Colon (tissue), 2 donors: ENCODE results near the gene ZNF362.

ENCODE experiments used
- FAIRE-seq: peaks from 2 replicates; lab custom pipeline; 2012; peaks lifted over from hg19 to GRCh38; lab: Jason Lieb, UNC
- donor health status: control.
- donor health status: control.

ZNF362 gene

DNA sequence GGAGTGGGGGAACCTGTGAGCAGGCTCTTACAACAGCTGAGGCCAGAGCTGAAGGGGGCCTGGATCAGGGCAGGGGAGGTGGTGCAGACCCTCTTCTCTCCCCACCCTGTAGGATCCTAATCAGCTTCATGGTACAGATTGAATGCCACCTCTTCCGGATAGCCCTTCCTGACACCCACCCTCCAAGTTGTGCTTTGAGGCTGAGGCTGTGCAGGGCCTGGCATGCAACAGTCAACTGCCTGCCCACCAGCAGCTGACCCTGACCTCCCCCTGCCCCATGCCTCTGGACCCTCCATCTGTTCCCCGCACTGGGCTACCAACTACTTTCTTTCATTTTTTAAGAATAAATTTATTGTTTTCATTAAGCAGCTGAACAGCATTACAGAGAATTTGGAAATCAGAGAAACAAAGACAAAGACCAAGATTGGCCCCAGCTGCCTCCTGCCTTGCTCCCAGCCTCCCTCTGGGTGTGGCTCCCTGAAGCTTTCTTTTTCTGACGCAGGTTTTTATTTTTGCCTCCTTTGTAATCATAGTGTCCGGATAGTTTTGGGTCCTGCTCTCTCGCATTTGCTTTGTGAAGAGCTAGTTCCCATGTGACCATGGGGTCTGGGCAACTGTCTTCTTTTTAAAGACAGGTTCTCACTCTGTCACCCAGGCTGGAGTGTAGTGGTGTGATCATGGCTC is 12.8 kb downstream of the ZNF362 start:
- no peak for FAIRE-seq

DNA sequence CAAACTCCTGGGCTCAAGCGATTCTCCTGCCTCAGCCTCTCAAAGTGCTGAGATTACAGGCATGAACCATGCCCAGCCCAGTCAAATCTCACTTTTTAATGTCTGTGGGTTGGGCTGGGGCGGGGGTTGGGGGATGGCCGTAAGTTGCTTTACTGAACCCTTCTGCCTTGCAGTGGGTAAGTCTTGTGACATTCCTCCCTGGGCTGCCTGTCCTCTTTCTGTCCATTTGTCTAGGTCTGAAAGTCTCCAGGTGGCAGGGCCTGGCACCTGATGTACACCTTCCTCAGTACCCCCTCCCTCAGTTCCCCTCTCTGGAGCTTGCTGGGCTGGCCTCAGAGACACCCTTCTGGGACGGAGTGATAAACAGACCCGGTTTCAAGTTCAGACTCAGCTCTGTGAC is 13.3 kb downstream of the ZNF362 start:
- FAIRE-seq, result no peak

DNA sequence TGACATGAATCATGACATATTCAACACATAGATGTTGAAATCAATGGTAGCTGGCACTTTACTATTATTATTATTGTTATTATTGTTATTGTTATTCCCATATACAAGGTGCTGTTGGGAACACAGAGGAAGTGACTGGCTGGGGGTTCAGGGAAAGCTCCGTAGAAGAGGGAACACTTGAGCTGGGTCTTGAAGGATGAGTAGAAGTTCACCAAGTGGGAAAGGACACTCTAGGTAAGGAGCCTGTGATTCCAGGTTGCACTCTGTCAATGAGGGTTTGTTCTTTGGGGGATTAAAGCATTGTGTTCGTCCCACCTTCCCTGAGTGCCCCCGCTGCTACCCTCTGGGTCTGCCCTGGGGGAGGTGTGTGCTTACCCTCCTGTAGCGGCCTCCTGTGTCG is 14.1 kb downstream of the ZNF362 start:
- FAIRE-seq, result no peak

DNA sequence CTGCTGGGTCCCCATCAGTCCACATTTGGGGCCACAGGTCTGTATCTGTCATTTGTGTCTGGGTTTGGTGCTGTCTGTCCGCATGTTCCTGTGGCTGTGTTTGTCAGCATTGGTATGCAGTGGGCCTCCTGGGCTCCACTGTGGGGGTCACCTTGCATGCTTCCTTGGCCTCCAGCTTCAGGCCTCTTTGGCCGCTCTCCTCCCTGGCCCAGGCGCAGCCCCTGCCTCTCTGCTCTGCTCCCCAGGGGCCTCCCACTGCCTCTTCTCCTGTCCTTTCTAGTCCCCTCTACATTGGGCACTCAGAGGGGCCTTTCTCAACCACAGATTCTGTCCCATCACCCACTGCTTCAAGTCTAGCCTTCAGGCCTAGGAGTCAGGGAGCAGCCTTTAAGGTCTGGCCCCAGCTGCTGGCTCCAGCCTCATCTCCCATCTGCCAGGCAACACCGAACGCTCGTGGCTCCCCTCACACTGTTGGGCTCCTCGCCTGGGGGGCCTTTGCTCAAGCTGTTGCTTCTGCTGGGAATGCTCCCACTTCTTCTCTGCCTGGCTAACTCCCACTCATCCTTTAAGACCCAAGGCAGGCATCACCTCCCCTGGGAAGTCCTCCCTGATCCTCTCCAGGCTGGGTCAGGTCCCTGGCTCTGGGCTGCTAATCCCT is 14.6 kb downstream of the ZNF362 start:
- no peak for FAIRE-seq

DNA sequence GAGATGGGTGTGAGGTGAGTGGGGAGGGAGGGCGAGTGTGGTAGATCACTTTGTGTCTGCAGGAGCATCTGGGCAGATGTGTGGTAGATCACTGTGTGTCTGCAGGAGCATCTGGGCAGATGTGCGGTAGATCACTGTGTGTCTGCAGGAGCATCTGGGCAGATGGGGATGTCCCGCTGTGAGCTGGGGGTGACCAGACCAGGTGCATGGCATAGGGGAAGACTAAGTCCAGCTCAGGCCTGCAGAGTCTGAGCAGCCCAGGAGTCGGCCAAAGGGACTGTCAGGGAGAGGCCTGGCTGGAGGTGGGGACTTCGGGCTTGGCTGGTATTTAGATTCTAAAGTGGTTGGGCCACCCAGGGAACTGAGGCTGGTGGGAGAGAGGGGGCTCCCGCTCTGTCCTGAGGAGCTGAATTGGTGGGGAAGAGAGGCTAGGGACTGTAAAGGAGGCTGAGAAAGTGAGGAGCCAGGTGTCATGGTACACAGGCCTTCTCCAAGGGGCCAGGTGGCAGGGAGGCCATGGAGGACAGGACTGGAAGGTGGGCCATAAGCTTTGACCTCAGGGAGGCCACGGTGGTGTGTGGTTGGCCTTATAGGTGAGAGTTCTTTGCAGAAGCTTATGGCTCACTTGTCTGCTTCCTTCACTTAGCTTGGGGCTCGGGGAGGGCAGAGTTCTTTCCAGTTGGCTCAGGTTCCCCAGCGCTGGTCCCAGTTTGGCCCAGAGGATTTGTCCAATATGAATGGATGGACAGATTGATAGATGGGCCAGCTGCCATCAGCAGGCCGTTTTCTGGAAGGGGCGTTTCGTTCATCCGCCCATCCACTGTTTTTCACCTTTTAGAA is 15.6 kb downstream of the ZNF362 start:
- no peak for FAIRE-seq

DNA sequence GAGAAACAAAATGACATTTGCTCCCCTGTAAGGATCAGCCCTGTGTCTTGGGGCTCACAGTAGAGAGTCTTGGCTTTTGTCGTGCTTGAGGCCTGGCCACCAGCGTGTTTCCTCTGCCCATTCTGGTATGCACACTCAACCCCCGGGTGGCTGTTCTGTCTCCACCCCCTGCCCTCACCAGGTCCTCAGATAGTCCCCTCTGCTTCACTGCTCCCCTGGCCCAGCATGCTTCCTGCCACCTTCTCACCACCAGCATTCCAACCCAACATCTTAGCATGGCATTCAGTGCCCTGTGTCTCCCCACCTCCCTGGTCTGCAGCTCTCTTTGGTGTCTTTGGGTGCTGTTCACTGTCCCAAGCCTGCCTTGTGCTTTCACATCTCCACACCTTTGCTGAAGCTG is 16.2 kb downstream of the ZNF362 start:
- no peak for FAIRE-seq

DNA sequence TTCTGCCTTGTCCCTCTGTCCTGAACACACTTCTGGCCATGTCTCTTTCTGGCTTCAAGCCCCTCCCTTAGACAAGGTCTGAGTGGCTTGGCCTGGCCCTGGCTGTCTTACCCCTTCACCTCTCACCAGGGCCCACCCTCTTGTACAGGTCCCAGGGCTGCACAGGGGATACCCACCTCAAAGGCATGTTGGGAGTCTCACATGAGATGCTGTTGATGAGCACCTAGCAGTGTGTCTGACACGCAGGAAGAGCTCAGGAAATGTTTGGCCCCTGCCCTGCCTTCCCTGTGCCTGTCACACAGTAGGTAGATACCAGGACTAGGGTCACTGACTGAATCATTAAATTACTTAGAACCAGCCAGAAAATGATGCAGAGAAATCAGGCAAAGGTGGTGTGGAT is 16.6 kb downstream of the ZNF362 start:
- FAIRE-seq, result no peak

DNA sequence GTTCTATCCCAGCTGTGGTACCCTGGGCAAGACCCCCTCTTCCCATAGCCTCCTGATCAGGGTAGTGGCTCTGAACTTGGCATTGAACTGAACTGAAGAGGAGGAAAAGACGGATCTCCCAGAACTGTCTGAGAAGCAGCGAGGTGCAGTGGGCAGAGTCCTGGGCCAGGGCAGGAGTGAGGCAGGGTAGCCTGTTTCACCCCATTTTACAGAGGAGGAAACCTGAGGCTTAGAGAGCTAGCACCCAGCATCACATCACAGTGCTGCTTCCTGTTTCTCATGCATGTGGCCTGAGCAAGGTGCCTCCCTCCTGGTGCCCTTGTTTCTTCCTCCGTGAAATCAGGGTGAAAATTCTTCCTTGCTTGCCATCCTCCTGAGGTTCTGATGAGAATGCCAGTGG is 17.1 kb downstream of the ZNF362 start:
- no peak for FAIRE-seq

DNA sequence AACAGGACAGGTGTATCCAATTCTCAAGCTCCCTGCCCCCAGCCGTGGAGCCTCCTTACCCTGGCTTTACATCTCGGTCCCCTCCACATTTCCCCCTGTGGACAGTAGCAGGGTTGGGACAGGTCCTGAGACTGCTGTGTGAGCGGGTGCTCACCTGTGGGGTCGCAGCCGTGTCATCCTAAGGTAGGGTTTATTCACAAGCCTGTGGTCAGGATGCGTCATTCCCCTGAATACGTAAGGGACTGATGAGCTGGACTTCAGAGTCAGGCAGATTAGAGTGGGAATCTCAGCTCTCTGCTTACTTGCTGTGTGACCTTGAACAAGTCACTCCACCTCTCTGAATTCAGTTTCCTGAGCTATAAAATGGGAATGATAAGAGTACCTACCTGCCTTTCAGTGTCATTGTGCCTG is 17.7 kb downstream of the ZNF362 start:
- no peak for FAIRE-seq

DNA sequence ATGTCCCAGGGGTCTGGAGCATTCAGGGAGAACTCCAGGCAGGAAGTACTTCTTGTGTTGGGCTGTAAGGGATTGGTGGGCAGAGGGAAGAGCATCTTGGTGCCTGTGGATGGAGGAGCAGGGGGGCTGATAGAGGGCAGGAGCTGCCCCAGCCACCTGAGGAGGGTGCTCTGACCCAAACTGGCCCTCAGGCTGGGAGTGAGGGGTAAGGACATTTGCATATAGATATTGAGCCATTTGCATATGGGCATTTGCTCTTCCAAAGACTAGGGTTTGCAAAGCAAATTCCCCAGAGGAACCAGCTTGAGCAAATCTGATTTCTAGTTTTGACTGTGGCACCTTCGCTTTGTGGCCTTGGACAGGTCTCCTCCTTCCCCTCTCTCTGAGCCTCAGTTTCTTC is 18.2 kb downstream of the ZNF362 start:
- FAIRE-seq, result no peak

DNA sequence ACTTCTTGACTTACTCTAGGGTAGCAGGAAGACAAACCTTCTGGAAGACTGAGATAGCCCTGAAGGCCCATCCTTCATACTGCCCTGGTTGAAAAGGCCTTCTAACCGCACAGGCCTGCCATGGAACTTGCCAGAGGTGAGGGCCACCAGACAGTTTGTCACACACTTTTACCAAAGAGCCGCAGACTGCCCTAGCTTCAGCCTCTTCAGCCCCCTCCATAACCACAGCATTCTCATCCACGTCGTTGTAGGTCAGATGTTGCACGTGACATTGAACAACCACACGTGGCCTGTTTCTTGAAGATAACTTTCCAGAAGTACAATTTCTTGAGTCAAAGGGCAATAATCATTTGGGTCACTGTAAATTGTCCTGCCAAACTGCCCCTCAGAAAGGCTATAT is 18.9 kb downstream of the ZNF362 start:
- FAIRE-seq, result no peak

DNA sequence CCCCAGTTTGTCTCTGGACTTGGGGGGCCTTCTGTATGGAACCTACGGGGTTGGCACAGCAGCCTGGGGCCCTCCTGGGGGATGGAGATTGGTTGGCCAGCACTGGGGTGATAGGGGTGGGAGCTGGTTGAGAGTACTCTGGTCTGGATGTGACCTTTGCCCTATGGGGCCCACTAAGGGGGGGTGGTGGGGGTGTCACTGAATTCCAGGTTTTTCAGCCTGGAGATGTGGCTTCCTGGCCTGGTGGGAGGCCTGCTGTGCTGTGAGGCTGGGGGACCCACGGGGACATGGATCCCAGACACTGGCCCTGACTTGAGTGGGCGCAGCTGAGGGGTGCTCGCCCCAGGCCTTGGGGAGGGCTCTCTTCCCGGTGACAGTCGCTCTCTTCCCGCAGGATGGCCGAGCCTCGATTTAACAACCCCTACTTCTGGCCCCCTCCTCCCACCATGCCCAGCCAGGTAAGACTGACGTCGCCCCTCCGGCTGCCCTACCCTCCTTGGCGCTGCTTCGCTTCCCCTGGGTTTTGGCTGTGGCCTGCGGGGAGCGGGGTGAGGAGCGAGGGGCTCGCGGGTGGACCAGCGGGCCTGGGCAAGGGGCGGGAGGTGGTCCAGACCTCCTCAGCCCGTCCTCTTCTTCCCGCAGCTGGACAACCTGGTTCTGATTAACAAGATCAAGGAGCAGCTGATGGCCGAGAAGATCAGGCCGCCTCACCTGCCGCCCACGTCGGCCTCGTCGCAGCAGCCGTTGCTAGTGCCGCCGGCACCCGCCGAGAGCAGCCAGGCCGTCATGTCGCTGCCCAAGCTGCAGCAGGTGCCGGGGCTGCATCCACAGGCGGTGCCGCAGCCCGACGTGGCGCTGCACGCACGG is 19.6 kb downstream of the ZNF362 start:
- FAIRE-seq, result no peak

DNA sequence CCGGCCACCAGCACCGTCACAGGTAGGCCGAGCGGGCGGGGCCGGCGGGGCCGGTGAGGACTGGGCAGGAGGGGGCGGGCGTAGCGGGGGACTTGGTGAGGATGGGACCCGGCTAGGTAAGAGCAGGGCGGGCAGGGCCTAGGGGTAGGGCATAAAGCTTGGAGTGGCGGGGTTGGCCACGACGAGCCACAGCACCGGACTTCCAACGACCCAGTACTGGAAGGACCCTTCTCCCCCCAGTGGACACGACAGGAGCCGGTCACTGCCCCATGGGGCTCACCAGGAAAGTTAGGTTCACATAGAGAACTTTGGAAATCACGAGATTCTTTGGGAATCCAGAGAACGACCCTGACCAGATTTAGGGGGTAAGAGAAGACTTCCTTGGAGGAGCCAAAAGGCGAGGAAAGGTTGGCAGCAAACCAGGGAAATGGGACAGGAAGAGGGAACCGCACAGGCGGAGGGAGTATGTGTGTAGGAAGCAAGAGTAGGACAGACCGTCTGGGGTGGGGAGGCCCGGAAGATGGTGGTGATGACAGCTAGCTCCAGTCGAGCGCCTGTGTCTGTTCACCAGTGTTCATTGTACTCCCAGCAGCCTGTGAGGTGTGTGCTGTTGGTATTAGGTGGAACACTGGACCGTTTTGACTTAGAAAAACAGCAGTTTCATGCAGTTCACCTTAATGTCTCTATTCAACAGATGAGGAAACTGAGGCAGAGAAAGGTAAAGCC is 20.4 kb downstream of the ZNF362 start:
- no peak for FAIRE-seq

DNA sequence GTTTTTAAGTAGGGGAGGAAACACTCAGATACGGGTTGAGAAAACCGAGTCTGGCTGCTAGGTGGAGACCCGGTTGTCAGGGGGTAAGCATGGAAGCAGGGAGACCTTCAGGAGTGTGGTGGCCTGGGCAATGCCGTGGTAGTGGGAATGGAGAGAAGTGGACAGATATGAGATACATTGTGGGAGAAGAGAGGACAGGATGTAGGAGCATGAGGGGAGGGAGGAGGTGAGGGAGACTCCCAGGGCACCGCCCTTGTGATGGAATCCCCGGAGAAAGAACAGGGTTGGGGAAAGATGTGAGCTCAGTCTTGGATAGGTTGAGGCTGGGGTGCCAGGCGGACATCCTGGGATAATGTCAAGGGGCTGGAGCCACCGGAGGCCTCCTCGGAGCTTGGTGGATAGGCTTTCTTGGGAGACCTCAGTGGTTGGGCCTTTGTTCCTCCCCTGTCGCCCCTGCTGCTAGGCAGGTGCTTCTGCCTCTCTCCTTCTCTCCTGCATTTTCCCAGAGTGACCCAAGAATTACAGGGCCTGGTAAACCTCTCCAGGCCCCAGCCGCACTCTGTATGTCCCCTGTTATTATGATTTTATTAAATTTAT is 21.3 kb downstream of the ZNF362 start:
- FAIRE-seq, result no peak

DNA sequence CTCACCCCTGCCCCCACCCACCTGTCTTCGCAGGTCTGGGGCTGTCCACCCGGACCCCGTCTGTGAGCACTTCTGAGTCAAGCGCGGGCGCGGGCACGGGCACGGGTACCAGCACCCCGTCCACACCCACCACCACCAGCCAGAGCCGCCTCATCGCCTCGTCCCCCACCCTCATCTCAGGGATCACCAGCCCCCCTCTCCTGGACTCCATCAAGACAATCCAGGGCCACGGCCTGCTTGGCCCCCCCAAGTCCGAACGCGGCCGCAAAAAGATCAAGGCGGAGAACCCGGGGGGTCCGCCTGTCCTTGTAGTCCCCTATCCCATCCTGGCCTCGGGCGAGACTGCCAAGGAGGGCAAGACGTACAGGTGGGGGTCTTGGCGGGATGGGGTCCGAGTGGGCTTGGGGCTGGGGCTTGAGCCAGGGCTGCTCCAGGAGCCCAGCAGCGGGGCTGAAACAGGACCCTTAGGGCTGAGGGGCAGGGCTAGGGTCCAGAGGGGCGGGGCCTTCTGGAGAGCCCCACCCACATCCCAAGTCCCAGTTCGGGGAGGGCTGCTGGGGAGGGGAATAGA is 23.9 kb downstream of the ZNF362 start:
- FAIRE-seq, result no peak

DNA sequence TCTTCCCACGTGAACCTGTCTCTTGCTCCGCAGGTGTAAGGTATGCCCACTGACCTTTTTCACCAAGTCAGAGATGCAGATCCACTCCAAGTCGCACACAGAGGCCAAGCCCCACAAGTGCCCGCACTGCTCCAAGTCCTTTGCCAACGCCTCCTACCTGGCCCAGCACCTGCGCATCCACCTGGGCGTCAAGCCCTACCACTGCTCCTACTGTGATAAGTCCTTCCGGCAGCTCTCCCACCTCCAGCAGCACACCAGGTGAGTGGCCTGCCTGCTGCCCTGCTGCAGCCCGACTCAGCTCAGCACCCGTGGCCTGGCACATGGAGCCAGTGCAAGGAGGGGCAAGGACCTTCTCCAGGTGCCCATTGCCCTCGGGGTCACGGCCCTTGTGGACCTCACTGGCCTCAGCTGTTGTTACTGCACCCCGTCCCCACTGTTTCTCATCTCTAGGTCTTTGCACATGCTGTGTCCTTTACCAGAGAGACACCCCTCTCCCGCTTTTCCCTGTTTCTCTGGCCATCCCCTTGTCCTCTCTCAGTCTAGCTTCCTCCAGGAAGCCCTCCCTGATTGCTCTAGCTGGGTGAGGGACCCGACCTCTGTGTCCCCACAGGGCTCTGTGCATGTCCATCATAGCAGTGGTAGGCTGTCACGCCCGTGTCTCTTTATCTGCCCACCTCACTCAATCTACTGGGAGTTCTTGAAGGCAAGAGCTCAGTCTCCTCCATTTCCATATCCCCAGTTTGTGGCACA is 25.4 kb downstream of the ZNF362 start:
- FAIRE-seq, result no peak

DNA sequence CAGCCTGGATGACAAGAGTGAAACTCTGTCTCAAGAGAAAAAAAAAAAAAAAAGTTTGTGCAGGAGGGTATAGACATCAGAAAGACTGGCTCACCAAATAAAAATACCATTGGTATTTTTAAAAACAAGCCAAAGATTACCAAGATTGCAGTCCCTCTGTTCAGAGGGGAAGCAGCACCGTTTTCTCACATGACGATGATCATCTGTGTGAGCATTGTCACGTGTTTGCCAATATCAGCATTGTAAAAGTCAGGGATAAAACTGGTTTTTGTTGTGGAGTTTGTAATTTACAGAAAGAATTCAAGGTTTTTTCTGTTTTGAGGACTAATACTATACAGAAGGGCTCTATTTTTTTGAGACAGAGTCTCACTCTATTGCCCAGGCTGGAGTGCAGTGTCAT is 26.5 kb downstream of the ZNF362 start:
- FAIRE-seq, result no peak

DNA sequence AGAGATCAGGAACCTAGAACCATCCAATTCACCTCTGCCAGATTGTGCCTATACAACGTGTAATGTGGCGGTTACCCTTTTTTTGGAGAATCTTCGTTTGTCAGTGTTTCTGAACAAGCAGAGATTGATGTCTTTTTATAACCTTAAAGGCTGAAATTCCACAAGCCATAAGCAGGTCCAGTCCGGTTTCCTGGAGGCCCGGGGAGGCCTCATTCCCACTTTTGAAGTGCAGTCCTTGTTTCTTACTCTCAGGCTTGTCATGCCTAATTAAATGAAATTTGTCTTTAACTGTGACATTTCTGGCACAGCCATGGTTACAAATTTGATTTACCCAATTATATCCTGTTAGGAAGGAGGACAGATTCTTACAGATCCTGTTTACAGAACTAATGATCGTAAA is 27.8 kb downstream of the ZNF362 start:
- FAIRE-seq, result no peak

DNA sequence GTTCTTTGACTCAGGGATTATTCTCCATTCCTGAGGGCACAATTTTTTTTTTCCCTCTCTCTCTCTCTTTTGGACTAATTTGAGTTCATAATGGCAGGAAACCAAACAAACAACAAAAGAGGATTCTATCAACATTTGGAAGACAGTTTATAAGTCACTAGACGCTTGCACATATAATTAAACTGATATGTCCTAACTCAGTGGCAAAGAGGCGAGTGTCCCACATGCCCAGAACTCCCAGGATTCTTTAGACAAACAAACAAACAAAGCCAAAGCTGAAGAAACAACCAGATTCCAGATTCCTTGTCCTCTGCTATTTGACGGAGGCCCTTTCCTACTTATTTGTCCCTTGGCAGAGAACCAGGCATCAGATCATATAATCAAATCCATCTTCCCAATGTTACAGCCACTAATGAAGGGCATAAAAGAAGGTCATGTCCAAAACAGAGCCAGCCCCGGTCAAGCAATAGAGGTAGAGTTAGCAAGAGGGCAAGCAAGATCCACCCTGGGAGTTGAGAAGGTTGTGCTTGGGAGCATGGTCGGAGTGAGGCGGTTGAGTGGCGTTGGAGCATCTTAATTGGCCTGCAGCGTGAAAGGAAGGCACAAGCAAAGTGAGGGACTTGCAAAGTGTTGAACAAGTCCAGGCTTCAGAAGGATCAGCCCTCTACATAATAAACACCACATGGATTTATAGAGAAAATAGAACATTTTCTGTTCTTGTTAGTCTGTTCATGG is 30.3 kb downstream of the ZNF362 start:
- no peak for FAIRE-seq
